Esophagus squamous epithelium (tissue), 4 donors: ENCODE measurements around the gene GUCA2A.

Experiments
- CTCF ChIP-seq, 6 experiments: fragments of 450-650 bp in 4 of 6; fragments of 200-600 bp in 2 of 6; sonication (generic) in 2 of 6; IDR thresholded peaks; one replicate each; pipeline ENCODE4 v1.5.1; 2016 to 2019; ENCODE audit warnings: antibody characterized with exemption in 6 of 6, mild to moderate bottlenecking in 4 of 6, moderate library complexity in 4 of 6
- POLR2A ChIP-seq, 4 donors: fragments of 450-650 bp; IDR thresholded peaks; one replicate each; pipeline ENCODE4 v1.6.1; 2017; ENCODE audit warnings: antibody characterized with exemption in 4 of 4, mild to moderate bottlenecking in 4 of 4, moderate library complexity in 3 of 4

DNA sequence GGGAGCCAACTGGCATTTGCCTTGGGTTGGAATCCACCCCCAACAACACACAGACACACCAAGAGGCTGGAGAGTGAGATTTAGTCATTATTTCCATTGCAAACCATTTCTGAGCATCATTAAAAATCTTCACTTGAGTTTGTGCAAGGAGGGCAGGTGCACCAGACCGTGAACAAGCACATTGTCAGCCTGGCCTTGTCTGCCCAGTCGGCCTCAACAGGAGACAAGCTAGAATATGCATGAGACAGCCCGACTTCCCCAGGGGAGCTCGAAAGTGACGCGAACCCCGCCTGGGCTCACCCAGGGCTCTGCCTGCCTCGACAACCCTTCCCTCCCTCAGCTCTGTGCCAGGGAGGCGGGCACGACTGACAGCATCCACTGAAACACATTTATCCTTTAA, 26.8 kb downstream of the GUCA2A start:
- TF ChIP-seq CTCF (IDR thresholded peaks at IDR 0.05) (peak in 1 of 6 experiments; percentile 7), POLR2A (IDR thresholded peaks at IDR 0.05) (no peak)
